HEK293 (cell line): Measurements from ENCODE around the gene THSD4.

ENCODE experiments used
- CTCF ChIA-PET: fragments of 350-600 bp; formaldehyde crosslinking; extraction: SDS; loops from one replicate; lab custom pipeline; 2021; ENCODE audit warnings: antibody characterized with exemption; lab: Yijun Ruan, JAX
- POLR2A ChIA-PET: fragments of 300-600 bp; formaldehyde crosslinking; extraction: SDS; loops from one replicate; lab custom pipeline; 2020; ENCODE audit warnings: antibody characterized with exemption, inconsistent platforms; lab: Yijun Ruan, JAX
- H3K27ac ChIP-seq: fragments of 200-500 bp; sonication (Bioruptor generic); 2 replicates; pipeline ENCODE4 v1.5.1; 2014; ENCODE audit warnings: low read depth, low read length, control low read depth, inconsistent platforms; ENCODE audit errors: extremely low read depth
- H3K36me3 ChIP-seq, 2 experiments: fragments of 200-500 bp in 1 of 2; sonication (Bioruptor generic) in 1 of 2; 1 replicate in 1 of 2; 2 replicates in 1 of 2; pipeline ENCODE4 v1.5.1; 2014 to 2017; ENCODE audit warnings: inconsistent platforms in 2 of 2, low read length in 2 of 2; ENCODE audit not compliant: control insufficient read depth in 2 of 2, insufficient read depth in 1 of 2
- H3K4me1 ChIP-seq: fragments of 200-500 bp; sonication (Bioruptor generic); 2 replicates; pipeline ENCODE4 v1.5.1; 2014; ENCODE audit warnings: mild to moderate bottlenecking, low read length, inconsistent platforms; ENCODE audit not compliant: control insufficient read depth, insufficient read depth
- H3K4me3 ChIP-seq: 2 replicates; pipeline ENCODE4 v1.5.1; 2011; ENCODE audit warnings: low read depth, mild to moderate bottlenecking, control low read depth, low read length, moderate library complexity
- H3K9me3 ChIP-seq: fragments of 200-500 bp; sonication (Bioruptor generic); 2 replicates; pipeline ENCODE4 v1.5.1; 2014; ENCODE audit warnings: low read depth, low read length, inconsistent platforms; ENCODE audit not compliant: control insufficient read depth, insufficient read depth
- HIC1 ChIP-seq: fragments of 450-650 bp; formaldehyde crosslinking; IDR thresholded peaks from 2 replicates; pipeline ENCODE4 v1.5.1; 2016; ENCODE audit warnings: missing biosample characterization, missing genetic modification characterization
- KLF10 ChIP-seq: fragments of 450-650 bp; IDR thresholded peaks from 2 replicates; pipeline ENCODE4 v1.5.1; 2018; ENCODE audit warnings: missing biosample characterization, mild to moderate bottlenecking, missing genetic modification characterization
- OVOL3 ChIP-seq: fragments of 450-650 bp; formaldehyde crosslinking; IDR thresholded peaks from 2 replicates; pipeline ENCODE4 v1.5.1; 2016; ENCODE audit warnings: missing biosample characterization, missing genetic modification characterization
- PBX3 ChIP-seq: sonication (generic); formaldehyde crosslinking; IDR thresholded peaks from 2 replicates; pipeline ENCODE4 v1.8.1; 2022; ENCODE audit warnings: mild to moderate bottlenecking, moderate library complexity, missing genetic modification reagents
- PRDM1 ChIP-seq: fragments of 450-650 bp; formaldehyde crosslinking; IDR thresholded peaks from 2 replicates; pipeline ENCODE4; 2016; ENCODE audit warnings: missing biosample characterization, missing genetic modification characterization
- SETDB1 ChIP-seq: IDR thresholded peaks from one replicate; pipeline ENCODE4 v1.6.1; 2017; ENCODE audit warnings: mild to moderate bottlenecking, low read length, moderate library complexity, mixed read lengths; ENCODE audit not compliant: insufficient read length
- WT1 ChIP-seq: fragments of 450-650 bp; formaldehyde crosslinking; IDR thresholded peaks from 2 replicates; pipeline ENCODE4 v1.5.1; 2016; ENCODE audit warnings: missing biosample characterization, missing genetic modification characterization
- ZNF175 ChIP-seq: fragments of 450-650 bp; formaldehyde crosslinking; IDR thresholded peaks from 2 replicates; pipeline ENCODE4 v1.5.1; 2016; ENCODE audit warnings: missing biosample characterization, missing genetic modification characterization
- ZNF18 ChIP-seq: fragments of 450-650 bp; formaldehyde crosslinking; IDR thresholded peaks from 2 replicates; pipeline ENCODE4 v1.5.1; 2016; ENCODE audit warnings: missing biosample characterization, missing genetic modification characterization
- ZNF2 ChIP-seq: fragments of 450-650 bp; formaldehyde crosslinking; IDR thresholded peaks from 2 replicates; pipeline ENCODE4 v1.5.1; 2016; ENCODE audit warnings: missing biosample characterization, missing genetic modification characterization
- ZNF266 ChIP-seq: fragments of 450-650 bp; formaldehyde crosslinking; IDR thresholded peaks from 2 replicates; pipeline ENCODE4 v1.5.1; 2016; ENCODE audit warnings: missing biosample characterization, missing genetic modification characterization, low read depth
- ZNF350 ChIP-seq: fragments of 450-650 bp; formaldehyde crosslinking; IDR thresholded peaks from 2 replicates; pipeline ENCODE4 v1.5.0; 2017; ENCODE audit warnings: missing biosample characterization, mild to moderate bottlenecking, missing genetic modification characterization
- ZNF398 ChIP-seq: fragments of 450-650 bp; formaldehyde crosslinking; IDR thresholded peaks from 2 replicates; pipeline ENCODE4 v1.5.1; 2017; ENCODE audit warnings: missing biosample characterization, missing genetic modification characterization
- ZNF549 ChIP-seq: fragments of 450-650 bp; IDR thresholded peaks from 2 replicates; pipeline ENCODE4 v1.5.1; 2018; ENCODE audit warnings: missing biosample characterization, missing genetic modification characterization, mild to moderate bottlenecking, inconsistent platforms, moderate library complexity
- ZNF639 ChIP-seq: fragments of 450-650 bp; formaldehyde crosslinking; IDR thresholded peaks from 2 replicates; pipeline ENCODE4 v1.5.1; 2016; ENCODE audit warnings: missing biosample characterization, missing genetic modification characterization
- ZNF701 ChIP-seq: fragments of 450-650 bp; formaldehyde crosslinking; IDR thresholded peaks from 2 replicates; pipeline ENCODE4 v1.5.1; 2016; ENCODE audit warnings: missing biosample characterization, missing genetic modification characterization
- ZNF768 ChIP-seq: fragments of 450-650 bp; formaldehyde crosslinking; IDR thresholded peaks from 2 replicates; pipeline ENCODE4 v1.5.1; 2018; ENCODE audit warnings: missing biosample characterization, mild to moderate bottlenecking, missing genetic modification characterization
- ZSCAN16 ChIP-seq: fragments of 450-650 bp; formaldehyde crosslinking; IDR thresholded peaks from 2 replicates; pipeline ENCODE4 v1.5.1; 2016; ENCODE audit warnings: missing biosample characterization, missing genetic modification characterization

The THSD4 gene

GRCh38 chr15:71577071-71577470, 461.8 kb downstream of the THSD4 start:
- Histone ChIP-seq H3K4me3 (no peak overlapping the region), H3K36me3 (no peaks in the 10 kb centered on the region), H3K27ac (no peak overlapping the region), H3K4me1 (no peaks in the 10 kb centered on the region), H3K9me3 (no peaks in the 10 kb centered on the region)
- CTCF ChIA-PET, result interaction anchor here (0.7 to 6.2 kb wide), 10 partner anchors 19 to 225 kb away, joined by 3 to 93 read pairs (median 7); no protein-coding TSS in a partner anchor
- POLR2A ChIA-PET, result no interaction called here
- TF ChIP-seq ZNF266 (tag by site-specific recombination) (no peak), ZNF2 (tag by site-specific recombination) (no peak), ZNF175 (tag by site-specific recombination) (no peak), KLF10 (tag by site-specific recombination) (no peak)

- CTCF ChIA-PET, result no interaction called here
- Histone ChIP-seq H3K4me3 (no peak overlapping the region), H3K36me3 (no peaks in the 10 kb centered on the region), H3K4me1 (no peaks in the 10 kb centered on the region), H3K9me3 (no peaks in the 10 kb centered on the region; the same call in none of the 2 replicates), H3K27ac (no peak overlapping the region)
- TF ChIP-seq ZNF768 (tag by site-specific recombination), result no peak
- TF ChIP-seq PRDM1, result no peak
- no peak for TF ChIP-seq WT1
- no peak for TF ChIP-seq ZNF350 (tag by site-specific recombination)
- TF ChIP-seq PBX3, result no peak
- TF ChIP-seq ZNF398, result no peak
- TF ChIP-seq ZNF18 (tag by site-specific recombination), result no peak
- TF ChIP-seq OVOL3, result no peak
- no peak for TF ChIP-seq ZSCAN16 (tag by site-specific recombination)
- TF ChIP-seq HIC1, result no peak
- no peak for TF ChIP-seq ZNF701 (tag by site-specific recombination)
- POLR2A ChIA-PET, result no interaction called here
These were observed 466.2 kb downstream of the THSD4 start for GRCh38 chr15:71581398-71581930.

GRCh38 chr15:71585159-71585558, 469.9 kb downstream of the THSD4 start:
- no peak overlapping the region for H3K4me3 ChIP-seq
- peak; percentile 93 for TF ChIP-seq SETDB1
- TF ChIP-seq ZNF639 (tag by site-specific recombination), result no peak
- TF ChIP-seq ZNF549 (tag by site-specific recombination), result 0 out of 2 replicates have a peak, but pooled peaks have one; percentile 14
- TF ChIP-seq, all 188 proteins: peak for 2
- ChIA-PET CTCF (interaction anchor here (0.7 to 2.0 kb wide), 2 partner anchors 10 to 701 kb away, joined by 6 to 10 read pairs; no protein-coding TSS in a partner anchor), POLR2A (no interaction called here)
- H3K4me1 ChIP-seq, result no peaks in the 10 kb centered on the region
- no peaks in the 10 kb centered on the region for H3K36me3 ChIP-seq
- H3K9me3 ChIP-seq, result no peaks in the 10 kb centered on the region; the same call in none of the 2 replicates
- no peak overlapping the region for H3K27ac ChIP-seq
